ENCODE data around the gene LIMS1. TPM values are rescaled to one million over a fixed set of nuclear protein-coding genes. Genes with fewer than 3 reads are reported as not detected.

Gene LIMS1
- total RNA-seq, 2 donors from 2014 or later, result 82.9 to 90.4 TPM

DNA sequence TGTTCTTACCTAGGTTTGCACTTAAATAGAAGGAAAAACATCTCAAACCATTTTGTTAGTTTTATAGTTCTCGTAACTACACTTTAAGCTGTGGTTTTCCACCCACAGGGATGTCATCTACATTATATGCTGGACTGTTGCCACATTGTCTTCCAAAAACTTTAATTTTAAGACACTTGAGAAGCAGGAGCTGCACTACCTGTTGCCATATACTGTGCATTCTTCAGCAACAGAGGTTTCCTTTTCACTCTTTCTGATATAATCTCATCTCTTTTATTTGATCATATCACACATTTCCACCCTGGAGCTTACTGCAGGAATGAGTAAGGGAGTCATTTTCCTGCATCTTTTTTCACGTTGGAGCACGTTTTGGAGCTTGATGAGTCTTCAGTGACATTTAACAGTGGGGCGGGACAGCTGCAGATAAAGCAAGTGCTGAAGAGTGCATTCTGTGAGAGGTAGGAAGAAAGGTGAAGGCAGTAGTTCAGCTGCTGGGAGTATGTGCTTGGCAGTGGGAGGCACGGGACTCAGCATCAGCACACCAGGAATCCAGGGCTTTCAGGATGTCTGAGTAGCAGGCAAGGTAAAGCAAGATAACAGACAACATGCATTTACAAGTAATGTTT lies 3.8 kb downstream of the LIMS1 start:
- intact Hi-C loops (cut with DNase I), result loop anchor here (5.0 kb wide), 1 partner anchor 44 kb away; no protein-coding TSS in a partner anchor
- TF ChIP-seq, protein P1, sequence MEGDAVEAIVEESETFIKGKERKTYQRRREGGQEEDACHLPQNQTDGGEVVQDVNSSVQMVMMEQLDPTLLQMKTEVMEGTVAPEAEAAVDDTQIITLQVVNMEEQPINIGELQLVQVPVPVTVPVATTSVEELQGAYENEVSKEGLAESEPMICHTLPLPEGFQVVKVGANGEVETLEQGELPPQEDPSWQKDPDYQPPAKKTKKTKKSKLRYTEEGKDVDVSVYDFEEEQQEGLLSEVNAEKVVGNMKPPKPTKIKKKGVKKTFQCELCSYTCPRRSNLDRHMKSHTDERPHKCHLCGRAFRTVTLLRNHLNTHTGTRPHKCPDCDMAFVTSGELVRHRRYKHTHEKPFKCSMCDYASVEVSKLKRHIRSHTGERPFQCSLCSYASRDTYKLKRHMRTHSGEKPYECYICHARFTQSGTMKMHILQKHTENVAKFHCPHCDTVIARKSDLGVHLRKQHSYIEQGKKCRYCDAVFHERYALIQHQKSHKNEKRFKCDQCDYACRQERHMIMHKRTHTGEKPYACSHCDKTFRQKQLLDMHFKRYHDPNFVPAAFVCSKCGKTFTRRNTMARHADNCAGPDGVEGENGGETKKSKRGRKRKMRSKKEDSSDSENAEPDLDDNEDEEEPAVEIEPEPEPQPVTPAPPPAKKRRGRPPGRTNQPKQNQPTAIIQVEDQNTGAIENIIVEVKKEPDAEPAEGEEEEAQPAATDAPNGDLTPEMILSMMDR (IDR thresholded peaks at IDR 0.05), result no peak
- no peak for TF ChIP-seq POLR2AphosphoS5 (IDR thresholded peaks at IDR 0.05)
- Histone ChIP-seq H3K4me1 (replicated peaks) (no peaks in the 10 kb centered on the region), H3K27ac (no peak overlapping the region), H3K27me3 (replicated peaks; ENCODE audit: insufficient read depth) (no peaks in the 10 kb centered on the region), H3K4me3 (no peak overlapping the region), H3K9me3 (no peaks in the 10 kb centered on the region), H3K36me3 (no peaks in the 10 kb centered on the region)
- WGBS, result 34% methylated on average over 5 of the region's 5 CpGs
- DNase-seq (ENCODE audit: low spot score), result no peak

DNA sequence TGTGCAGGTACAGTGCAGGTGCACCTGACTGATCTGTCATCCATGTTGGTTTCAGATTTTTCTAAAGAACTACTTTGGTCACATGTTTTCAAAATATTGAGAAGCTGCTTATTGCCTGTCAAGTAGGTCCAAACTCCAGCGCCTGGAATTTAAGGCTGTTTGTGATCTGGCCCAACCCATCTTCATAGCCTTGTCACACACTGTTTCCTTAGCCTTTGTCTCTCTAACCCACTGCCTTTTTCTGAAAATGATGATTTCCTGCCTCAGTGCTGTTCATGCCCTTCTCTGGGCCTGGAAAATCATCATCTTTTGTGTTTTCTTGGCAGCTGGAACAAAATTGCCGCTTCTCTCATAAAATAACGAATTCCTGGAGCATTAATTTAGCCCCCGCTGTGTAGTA lies 7.2 kb downstream of the LIMS1 start:
- Histone ChIP-seq H3K27me3 (replicated peaks; ENCODE audit: insufficient read depth) (no peaks in the 10 kb centered on the region), H3K27ac (no peak overlapping the region), H3K36me3 (no peaks in the 10 kb centered on the region), H3K4me1 (replicated peaks) (no peaks in the 10 kb centered on the region), H3K9me3 (no peaks in the 10 kb centered on the region), H3K4me3 (no peak overlapping the region)
- WGBS, result 84% methylated on average over 4 of the region's 4 CpGs
- DNase-seq (ENCODE audit: low spot score), result no peak
- intact Hi-C loops (cut with DNase I), result no loop called here
- TF ChIP-seq POLR2A (IDR thresholded peaks at IDR 0.05) (no peak), POLR2AphosphoS5 (IDR thresholded peaks at IDR 0.05) (no peak)
- TF ChIP-seq, protein P1 (IDR thresholded peaks at IDR 0.05), result no peak

DNA sequence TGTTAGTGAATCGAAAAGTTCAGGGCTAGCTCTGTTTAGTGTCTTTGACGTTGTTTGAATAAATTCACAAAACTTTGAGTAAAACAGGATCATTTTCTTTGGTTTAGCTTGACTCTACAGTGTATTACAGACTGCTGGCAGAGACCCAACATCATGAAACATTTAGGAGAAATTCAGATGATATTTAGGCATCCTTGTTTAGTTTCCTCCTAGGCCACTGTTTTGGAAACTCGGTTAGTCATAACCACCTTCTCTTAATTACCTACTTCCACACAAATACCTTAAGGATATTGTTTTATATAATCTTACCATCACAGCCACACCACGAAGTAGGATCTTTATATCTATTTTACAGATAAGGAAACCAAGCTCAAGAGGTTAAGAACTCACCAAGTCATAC lies 7.8 kb downstream of the LIMS1 start:
- no peak for DNase-seq (ENCODE audit: low spot score)
- no peaks in the 10 kb centered on the region for H3K9me3 ChIP-seq
- H3K36me3 ChIP-seq, result no peaks in the 10 kb centered on the region
- no peak overlapping the region for H3K27ac ChIP-seq
- H3K27me3 ChIP-seq (replicated peaks; ENCODE audit: insufficient read depth), result no peaks in the 10 kb centered on the region
- H3K4me3 ChIP-seq, result no peak overlapping the region
- TF ChIP-seq POLR2A (IDR thresholded peaks at IDR 0.05), result no peak
- TF ChIP-seq, protein P1 (IDR thresholded peaks at IDR 0.05), result no peak
- no peak for TF ChIP-seq POLR2AphosphoS5 (IDR thresholded peaks at IDR 0.05)
- no peaks in the 10 kb centered on the region for H3K4me1 ChIP-seq (replicated peaks)
- intact Hi-C loops (cut with DNase I), result no loop called here
- WGBS, result 65% methylated on average over 4 of the region's 4 CpGs

DNA sequence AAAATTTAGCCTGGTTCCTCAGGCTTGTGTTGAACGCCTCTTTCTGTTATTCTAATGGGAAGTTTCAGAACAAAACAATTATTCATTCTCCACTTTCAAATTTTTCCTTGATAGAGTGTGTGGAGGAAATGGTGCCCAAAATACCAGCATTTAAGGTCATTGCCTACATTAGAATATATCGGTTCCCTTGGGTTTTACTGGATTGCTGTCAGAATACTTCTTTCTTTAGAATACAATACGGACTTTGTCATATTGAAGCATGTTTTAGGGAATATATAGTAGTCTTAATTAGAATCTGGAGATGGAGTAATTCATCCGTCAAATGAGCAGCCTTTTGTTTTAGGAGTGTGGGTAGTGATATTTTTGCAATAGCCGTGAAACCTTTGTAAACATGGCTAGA lies 13.3 kb downstream of the LIMS1 start:
- no peaks in the 10 kb centered on the region for H3K9me3 ChIP-seq
- DNase-seq (ENCODE audit: low spot score), result no peak
- no peaks in the 10 kb centered on the region for H3K27me3 ChIP-seq (replicated peaks; ENCODE audit: insufficient read depth)
- TF ChIP-seq POLR2AphosphoS5 (IDR thresholded peaks at IDR 0.05), result no peak
- no peak for TF ChIP-seq POLR2A (IDR thresholded peaks at IDR 0.05)
- TF ChIP-seq, protein P1 (IDR thresholded peaks at IDR 0.05), result no peak
- H3K4me3 ChIP-seq, result no peak overlapping the region
- 89% methylated on average over 5 of the region's 5 CpGs for WGBS
- H3K36me3 ChIP-seq, result no peaks in the 10 kb centered on the region
- no peak overlapping the region for H3K27ac ChIP-seq
- intact Hi-C loops (cut with DNase I), result no loop called here
- H3K4me1 ChIP-seq (replicated peaks), result no peaks in the 10 kb centered on the region

Measured in prostate gland (tissue), 2 donors.